ENCODE results near the gene NRTN.

The NRTN gene

DNA sequence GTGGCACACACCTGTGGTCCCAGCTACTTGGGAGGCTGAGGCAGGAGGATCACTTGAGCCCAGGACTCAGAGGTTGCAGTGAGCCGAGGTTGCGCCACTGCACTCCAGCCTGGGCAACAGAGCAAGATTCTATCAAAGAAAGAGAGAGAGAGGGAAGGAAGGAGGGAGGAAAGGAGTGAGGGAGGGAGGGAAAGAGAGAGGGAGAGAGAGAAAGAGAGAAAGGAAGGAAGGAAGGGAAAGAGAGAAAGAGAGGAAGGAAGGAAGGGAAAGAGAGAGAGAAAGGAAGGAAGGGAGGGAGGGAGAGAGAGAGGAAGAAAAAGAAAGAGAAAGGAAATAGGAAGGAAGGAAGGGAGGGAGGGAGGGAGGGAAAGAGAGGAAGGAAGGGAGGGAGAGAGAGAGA lies 12.4 kb downstream of the NRTN start:
- no peak for DNase-seq

DNA sequence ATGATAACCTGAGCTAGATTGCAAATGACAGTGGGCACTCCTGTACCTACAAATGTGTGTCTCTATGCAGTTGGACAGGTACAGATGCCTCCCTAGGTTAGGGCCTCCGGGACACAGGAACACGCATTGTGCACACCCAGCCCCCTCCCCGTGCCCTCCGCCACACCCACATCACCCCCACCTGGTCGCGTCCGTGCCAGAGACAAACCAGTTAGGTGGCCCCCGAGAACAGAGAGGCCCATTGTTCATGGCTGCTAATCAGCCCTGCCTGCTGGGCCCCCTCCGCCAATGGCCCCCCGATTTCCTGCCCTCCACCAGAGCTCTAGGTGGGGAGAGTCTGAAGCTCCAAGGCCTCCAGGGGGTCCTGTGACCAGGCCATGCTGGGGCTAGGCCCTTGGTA lies 13.7 kb downstream of the NRTN start:
- DNase-seq: no peak

DNA sequence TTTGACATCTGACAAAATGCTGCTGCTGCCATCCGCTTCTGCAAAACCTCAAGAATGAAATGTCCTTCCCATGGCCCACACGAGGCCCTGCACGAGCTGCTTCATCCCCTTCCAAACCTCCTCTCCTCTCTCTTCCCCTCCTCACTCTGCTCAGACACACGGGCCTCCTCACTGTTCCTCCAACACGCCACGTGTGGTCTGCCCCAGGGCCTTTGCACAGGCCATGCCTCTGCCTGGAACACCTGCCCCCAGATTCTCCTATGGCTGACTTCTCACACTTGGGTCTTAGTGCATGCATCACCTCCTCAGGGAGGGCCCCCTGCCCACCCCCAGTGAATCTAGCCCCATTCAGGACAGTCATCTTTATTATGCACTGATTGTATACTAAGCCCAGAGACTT lies 15.9 kb downstream of the NRTN start:
- no peak for DNase-seq

DNA sequence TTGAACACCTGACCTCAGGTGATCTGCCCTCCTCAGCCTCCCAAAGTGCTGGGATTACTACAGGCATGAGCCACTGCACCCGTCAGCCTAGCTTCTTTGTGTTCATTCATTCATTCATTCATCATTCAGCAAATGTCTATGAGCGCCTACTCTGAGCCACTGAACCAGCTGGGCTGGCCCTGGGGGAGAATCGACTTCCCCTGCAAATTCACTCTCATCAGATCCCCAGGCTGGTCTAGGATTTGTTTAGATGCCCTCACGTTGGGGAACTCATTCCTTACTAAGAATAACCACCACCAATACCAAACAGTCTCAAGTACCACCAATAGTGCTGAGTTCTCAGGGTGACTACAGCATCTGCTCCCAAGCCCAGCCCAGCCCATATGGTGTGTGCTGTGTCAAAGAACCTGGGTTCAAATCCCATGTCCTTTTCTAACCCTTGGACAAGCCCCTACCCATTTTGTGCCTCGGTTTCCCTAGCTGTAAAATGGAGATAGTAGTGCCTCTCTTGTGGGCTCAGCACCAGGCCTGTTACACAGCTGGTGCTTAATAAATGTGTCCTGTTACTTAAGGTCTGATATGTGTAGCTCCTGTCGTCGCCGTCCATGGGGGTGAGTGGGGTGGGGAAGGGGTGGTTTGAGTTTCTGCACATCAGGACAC lies 16.8 kb downstream of the NRTN start:
- no peak for DNase-seq

DNA sequence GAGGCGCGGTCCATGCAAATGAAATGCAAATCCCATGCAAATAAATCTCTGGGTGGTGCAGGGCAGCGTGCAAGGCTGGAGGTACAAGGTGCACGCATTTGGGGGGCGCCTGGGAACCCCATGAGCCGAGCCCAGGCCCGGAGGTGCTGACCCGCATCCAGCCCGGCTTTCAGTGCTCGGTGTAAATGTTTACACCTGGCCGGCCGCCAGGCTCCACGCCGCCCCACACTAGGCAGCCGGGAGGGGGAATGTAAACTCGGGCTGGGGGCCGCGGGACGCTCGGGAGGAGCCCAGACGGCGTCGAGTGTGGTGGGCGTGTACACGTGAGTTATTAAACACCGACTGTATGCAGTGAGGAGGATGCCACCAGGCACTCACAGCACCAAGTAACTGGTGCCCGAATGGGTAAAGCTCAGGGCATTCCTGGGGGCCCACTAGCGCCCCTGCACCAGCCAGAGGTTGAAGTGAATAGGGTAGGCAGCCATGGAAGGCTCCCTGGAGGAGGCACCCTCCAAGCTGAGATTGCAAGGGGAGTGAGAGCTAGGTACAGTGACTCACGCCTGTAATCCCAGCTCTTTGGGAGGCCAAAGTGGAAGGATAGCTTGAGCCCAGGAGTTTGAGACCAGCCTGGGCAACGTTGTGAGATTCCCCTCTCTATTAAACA lies 17.4 kb downstream of the NRTN start:
- DNase-seq: no peak

DNA sequence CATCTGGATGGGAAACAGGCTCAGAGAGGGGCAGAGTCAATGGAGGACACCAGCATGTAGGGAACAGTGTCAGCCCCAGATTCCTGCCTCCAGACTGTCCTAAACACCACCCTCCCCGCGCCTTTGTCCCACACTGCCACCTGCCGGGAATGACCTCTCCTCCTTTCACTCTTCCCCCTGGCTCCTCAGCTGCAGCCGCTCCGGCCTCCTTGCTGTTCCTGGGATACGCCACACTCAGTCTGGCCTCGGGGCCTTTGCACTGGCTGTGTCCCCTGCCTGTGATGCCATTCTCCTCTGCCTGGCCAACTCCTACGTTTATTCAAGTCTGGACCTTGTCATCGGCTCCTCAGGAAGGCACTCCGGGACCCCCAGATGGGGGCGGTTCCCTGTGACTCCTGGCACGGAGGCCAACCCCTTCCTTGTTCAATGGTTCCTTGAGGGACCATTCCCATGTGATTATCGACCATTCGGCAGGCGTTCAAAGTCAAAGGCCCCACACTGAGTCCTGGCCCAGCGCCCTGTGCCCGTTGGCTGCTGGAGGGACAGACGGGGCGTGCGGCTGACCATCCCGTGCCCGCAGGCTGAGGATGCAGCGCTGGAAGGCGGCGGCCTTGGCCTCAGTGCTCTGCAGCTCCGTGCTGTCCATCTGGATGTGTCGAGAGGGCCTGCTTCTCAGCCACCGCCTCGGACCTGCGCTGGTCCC lies 18.9 kb downstream of the NRTN start:
- DNase-seq: no peak

DNA sequence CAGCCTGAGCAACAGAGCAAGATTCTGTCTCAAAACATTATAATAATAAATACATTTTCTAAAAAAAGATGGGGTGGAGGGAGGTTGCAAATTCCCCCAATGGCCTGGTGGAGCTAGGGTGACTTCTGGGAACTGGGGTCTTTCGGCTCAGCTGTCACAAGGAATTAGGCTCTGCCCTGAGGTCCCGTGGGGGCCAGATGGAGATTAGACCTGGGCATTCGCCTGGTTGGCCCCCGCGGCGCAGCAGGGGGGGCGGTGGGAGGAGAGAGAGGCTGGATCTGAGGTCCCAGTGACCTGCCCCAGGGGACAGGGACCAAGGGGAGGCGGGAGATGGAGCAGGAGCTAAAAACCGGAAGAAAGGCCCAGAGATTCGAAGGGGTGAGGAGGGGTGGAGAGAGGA lies 19.9 kb downstream of the NRTN start:
- DNase-seq: no peak

DNA sequence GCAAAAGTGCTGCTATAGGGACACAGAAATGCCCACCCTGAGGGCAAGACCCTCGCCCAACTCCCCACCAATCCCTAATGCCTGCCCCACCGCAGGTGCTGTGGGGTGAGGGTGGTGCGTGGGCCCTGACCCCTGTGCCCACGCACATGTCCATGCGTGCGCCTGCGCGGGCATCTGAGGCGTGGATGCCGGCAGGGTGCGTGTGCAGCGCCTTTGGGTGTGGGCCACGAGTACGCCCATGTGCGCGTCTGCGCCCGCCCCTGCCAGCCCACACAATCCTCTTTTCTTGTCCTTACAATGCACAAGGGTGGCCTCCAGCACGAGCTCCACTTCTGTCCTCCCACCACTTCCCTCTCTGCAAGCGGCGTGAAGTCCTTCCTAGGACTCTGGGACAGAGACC lies 20.3 kb downstream of the NRTN start:
- DNase-seq: no peak

DNA sequence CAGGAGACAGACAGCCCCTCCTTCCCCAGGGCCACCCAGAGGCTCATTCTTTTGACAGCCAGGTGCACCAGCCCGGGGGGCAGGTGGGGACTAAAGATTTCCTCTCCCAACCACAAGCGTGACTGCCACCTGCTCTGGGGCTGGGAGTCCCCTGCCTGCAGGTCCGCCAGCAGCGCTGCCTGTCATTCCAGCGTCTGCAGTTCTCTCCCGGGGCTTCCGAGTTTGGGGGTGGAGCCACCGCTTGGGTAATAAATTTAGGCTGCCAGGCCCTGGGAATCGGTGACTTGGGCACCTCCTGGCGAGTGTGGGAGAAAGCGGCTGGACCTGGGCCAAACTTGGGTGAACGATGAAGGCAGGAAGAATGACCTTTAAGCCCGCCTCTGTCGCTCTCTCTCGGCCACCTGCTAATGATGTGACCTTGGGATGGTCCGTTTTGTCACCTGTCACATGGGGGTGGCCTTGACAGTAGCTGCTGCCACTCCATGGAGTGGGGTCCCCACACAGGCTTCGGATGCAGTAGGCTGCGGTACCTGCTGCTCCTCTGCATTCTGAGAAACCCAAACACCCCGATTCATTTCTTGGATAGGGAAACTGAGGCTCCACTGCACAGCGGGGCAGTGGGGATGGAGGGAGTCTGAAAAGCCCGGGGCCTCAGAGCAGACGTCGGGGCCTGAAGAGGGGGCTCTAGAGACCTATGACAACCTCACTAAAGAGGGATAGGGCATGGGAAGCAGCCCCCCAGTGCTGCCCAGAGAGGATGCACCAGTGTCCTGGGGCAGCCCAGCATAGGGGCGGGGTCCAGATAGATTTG lies 21.9 kb downstream of the NRTN start:
- peak; percentile 79 for DNase-seq

DNA sequence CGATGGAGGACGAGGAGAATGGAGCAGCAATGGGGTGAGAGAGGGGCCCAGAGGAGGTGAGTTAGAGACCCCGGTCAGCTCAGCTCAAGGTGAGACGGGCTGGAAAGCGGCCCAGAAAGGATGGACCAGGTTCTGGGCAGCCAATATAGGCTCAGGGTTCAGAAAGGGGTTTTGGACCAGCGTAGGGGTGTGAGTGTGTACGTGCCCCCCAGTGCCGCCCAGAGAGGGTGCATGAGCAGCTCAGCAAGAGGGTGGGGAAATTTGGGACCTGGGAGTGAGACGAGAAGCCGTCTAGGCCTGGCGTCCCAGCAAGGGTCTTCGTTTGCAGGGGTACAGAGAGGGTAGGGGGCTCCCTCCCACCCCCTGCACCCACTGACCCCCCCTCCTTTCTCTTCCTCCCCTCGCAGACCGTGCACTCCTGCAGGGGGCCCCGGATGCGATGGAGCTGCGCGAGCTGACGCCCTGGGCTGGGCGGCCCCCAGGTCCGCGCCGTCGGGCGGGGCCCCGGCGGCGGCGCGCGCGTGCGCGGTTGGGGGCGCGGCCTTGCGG lies 22.5 kb downstream of the NRTN start:
- no peak for DNase-seq

DNA sequence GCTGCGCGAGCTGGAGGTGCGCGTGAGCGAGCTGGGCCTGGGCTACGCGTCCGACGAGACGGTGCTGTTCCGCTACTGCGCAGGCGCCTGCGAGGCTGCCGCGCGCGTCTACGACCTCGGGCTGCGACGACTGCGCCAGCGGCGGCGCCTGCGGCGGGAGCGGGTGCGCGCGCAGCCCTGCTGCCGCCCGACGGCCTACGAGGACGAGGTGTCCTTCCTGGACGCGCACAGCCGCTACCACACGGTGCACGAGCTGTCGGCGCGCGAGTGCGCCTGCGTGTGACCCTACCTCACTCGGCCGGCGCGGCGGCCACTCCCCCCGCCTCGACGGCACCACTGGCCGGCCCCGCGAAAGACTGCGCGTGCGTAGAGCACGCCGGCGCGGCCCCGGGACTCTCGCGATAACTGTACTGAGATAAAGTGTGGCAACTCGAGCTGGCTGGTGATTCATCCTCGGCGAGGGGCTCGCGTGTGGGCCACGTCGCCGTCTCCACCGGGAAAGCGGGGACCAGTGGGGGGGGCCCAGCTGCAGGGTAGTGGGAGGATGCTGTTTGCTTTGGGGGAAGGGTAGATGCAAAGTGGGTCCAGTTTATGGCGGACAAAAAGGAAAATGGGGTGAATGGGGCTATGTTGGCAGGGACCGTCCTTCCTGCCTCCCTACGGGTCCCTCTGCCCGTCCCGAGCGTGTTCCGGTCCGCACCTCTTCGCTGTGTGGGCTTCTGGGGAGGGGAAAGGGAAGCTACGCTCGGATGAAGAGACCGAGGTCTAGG lies 23.2 kb downstream of the NRTN start:
- DNase-seq: peak; percentile 87

DNA sequence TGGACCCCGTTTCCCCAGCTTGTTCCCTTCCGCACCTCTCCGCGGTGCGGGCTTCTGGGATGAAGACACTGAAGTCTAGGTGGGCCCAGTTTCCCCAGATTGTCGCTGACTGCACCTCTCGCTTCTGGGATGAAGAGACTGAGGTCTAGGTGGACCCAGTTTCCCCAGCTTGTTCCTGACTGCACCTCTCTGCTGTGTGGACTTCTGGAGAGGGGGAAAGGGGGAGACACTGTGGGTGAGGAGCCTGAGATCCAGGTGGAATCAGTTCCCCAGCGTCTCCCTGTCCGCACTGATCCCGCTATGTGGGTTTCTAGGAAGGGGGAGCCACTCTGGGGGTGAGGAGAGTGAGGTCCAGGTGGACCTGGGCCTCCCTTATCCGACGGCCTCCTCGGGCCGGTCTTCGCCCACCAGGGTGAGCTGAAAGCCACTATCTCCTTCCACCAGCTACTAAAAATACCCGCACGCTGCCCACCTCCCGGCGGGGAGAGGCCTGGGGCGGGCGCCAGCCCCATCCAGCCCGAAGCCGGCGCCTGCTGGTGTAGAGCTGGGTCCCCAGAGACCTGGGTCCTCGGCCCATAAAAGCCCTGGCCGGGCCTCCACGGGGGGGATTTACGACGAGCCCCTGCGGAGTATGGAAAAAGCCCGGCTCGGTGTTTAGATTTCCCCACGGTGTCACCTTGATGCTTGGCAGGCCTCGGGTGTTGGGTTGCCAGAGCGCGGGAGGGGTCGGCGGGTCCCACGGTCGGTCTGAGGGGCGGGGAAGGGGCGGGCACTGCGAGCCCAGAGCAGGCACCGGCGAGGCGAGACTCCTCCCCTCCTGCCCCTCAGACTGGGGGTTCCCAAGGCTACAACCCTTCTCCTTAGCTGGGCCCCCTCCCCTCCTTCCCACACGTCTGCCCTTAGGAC lies 24.0 kb downstream of the NRTN start:
- DNase-seq: peak; percentile 84

DNA sequence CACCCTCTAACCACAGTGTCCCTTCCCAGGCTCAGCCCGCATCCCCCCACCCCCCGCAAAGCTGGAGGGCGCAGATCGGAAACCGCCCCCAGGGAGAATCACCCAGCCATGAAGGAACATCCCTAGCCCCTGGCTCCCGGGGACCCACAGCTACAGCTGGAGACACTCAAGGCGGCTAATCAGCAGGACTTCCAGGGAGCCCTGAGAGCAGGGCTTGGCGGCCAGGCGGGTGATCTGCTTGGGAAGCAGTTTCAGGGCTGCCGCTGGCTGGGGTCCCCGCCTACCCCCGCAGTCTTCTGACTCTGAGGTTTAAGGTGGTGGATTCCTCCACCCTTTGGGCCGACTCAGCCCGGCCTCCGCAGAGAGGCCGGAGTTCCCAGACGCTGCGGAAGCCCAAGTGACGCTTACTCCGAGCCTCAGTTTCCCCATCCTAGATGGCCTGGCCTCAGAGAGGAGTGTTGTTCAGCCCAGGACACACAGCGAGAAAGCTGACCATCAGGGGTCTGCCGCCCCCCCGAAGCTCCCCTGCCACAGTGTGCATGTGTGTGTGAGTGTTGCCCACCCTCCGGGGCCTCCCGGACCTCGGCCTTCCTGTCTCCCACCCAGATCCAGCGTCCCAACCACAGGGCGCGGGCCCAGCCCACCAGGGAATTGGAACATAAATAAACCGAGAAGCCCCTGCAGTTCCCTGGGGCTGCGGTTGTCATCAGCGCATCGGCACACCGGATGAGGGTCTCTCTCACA lies 24.9 kb downstream of the NRTN start:
- no peak for DNase-seq

DNA sequence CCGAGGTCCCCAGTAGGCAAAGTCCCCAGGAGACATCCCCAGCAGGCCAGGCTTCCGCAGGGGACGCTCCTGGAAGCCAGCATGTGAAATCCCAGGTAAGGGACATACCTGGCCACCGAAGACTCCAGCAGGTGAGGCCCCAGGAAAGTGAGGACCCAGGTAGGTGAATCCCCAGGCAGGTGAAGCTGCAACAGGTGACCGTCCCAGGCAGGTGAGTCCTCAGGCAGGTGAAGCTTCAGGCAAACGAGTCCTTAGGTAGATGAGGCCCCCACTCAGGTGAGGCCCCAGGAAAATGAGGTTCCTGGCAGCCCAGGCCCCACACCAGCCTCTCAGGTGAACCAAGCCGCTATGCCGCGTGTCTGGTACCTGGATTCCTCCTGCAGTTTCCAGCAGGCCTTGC lies 26.3 kb downstream of the NRTN start:
- DNase-seq: no peak

DNA sequence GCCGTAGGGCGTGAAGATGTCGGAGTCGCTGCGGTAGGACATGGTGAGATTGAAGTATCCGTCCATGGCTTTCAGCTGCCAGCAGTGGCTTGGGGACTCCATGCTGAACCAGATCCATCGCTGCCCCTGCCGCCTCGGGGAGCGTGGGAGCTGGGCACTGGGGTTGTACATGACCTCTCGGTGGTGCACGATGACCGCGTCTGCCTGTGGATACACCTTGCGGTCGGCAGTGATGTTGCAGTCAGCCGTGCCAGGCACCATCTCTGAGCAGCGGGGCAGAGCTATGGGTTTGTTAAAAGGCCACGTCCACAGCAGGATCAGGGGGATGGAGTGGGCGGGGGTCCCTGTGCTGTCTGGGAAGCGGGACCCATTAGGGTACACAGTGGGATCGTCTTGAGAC lies 27.2 kb downstream of the NRTN start:
- DNase-seq: no peak

DNA sequence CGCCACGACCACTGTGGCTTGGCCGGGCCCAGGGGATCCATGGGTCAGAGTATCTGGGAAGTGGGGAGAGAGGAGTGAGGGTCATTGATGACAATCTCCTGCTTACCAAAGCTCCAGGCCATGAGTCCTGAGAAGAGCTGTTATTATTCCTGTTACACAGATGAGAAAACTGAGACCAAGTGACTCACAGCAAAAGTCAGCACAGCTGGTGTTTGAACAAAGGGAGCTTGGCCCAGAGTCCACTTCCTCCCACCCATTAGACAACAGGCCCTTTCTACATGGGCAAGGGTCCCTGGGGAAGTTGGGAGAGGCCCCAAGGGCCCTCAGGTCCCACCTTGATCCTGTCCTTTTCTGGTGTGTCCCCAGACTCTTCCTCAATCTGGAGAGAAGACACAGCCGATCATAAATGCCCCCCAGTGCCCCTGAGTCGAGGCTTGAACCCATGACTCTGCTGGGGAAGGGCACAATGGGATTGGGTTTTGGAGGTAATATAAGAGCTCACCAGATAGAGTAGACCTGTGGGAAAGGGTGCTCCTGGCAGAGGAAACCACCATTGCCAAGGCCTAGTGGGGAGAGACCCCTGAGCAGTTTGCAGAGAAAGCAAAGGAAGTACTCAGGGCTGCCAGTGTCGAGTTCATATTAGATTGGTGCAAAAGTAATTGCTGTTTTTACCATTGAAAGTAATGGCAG lies 27.8 kb downstream of the NRTN start:
- DNase-seq: no peak

DNA sequence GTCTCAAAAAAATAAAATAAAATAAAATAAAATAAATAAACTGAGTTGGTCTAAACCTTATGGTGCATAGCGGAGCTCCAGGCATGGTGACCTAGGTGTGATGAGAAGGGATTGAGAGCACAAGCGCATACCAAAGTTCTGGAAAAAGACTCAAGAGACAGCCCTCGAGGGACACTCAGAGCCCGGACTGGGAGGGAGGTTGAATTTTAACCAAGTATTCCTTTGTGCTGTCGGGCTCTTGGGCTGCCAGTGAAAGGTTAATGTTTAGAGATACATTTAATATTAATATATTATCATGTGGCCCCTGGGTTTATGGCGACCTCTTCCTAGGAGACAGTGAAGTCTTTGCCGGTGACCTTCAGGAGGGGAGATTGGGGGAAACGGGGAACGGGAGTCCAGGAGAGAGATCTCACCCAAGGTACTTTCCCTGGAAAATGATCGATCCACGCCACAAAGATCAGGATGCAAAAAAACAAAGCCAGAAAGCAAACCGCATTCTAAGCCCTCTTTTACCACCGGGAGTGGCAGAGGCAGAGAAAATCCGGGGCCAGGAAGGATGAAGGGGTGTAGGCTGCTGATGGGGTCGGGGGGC lies 33.0 kb downstream of the NRTN start:
- DNase-seq: no peak

DNA sequence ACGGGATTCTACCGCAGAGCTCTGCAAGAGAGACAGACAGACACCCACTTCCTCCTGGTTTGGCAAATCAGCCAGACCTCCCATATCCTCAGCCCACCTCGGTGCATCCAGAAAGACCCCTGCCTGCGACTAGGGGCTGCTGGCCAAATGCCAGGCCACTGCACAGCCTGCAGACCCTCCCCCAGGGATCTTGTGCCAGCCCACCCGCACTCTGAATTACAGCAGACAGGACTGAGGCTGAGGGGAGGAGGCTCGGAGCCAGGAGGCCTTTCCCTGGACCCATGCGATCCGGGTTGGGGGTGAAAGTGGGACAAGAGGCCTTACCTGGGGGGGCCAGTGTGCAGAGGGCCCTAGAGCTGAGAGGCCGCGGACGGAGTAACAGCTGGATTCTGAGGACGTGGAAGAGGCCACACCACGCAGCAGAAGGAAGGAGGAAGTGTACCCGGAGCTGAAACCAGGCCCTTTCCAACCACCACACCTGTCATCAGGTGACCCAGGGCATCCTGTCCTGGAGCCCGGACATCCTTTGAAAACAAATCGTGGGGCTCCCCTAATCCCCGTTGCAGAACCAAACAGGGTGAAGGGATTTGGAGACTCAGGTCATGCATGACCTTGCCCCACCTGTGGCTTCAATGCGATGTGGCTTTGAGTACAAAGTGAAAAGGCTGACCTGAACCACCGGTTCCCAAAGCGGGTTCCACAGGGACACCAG lies 33.6 kb downstream of the NRTN start:
- no peak for DNase-seq
